ENCODE data around the gene PLPPR2.
"Not testable (repeated sequence)": the region's sequence is repeated elsewhere in the genome, so short reads cannot be mapped to it uniquely, and the experiment has no call there.

PLPPR2 gene

DNA sequence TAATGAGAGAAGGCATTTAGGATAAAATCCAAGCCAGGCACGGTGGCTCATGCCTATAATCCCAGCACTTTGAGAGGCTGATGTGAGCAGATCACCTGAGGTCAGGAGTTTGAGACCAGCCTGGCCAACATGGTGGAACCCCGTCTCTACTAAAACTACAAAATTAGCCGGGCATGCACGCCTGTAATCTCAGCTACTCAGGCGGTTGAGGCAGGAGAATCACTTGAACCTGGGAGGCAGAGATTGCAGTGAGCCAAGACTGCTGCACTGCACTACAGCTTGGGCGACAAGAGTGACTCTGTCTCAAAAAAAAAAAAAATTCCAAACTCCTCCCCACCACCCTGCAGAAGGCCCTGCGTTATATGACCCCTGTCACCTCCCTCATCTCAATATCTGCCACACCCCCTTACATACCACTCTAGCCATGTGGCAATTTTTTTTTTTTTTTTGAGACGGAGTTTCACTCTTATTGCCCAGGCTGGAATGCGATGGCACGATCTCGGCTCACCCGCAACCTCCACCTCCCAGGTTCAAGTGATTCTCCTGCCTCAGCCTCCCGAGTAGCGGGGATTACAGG is 24.1 kb downstream of the PLPPR2 start:
- H3K9me3 ChIP-seq (ENCODE audit: control insufficient read depth in 5 of 5, low read length in 5 of 5); H3K27ac ChIP-seq (ENCODE audit: low read depth, low read length); H3K9ac ChIP-seq (ENCODE audit: low read length in 5 of 5); H3K4me3 ChIP-seq (ENCODE audit: low read depth in 1 of 5, low read length in 5 of 5); H3K36me3 ChIP-seq (ENCODE audit: control insufficient read depth in 5 of 5, insufficient read depth in 5 of 5, low read length in 5 of 5): not testable (repeated sequence)
- H3K4me1 ChIP-seq (ENCODE audit: control insufficient read depth in 5 of 5, insufficient read depth in 5 of 5, low read length in 5 of 5), result peaks cover 6 to 59% (median 54%) of the 10 kb centered on the region in 5 donors
- peaks cover 5 to 14% (median 8%) of the 10 kb centered on the region in 5 donors for H3K27me3 ChIP-seq (ENCODE audit: control insufficient read depth in 5 of 5, insufficient read depth in 4 of 5, low read length in 5 of 5)

DNA sequence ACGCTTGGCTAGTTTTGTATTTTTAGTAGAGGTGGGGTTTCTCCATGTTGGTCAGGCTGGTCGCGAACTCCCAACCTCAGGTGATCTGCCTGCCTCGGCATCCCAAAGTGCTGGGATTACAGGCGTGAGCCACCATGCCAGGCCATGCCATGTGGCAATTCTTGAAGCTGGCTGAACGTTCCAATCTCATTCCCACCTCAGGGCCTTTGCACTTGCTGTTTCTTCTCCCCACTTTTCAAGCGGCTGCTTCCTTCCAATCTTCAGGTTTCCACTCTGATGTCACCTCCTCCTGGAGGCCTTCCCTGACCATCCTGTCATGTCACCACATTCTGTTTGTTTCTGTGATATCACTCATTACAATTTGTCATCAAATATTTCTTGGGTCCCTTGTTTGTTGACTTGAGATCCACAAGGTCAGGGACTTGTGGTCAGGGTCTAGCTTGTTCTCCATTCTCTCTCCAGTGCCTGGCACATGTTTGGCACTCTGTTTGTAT is 24.7 kb downstream of the PLPPR2 start:
- H3K9me3 ChIP-seq (ENCODE audit: control insufficient read depth in 5 of 5, low read length in 5 of 5), result no peaks in the 10 kb centered on the region
- H3K9ac ChIP-seq (ENCODE audit: low read length in 5 of 5), result peak overlapping the region in 1 of 5 donors; percentile 89
- no peak overlapping the region for H3K27ac ChIP-seq (ENCODE audit: low read depth, low read length)
- H3K36me3 ChIP-seq (ENCODE audit: control insufficient read depth in 5 of 5, insufficient read depth in 5 of 5, low read length in 5 of 5), result peaks cover 0 to 9% (median 6%) of the 10 kb centered on the region in 5 donors
- H3K4me3 ChIP-seq (ENCODE audit: low read depth in 1 of 5, low read length in 5 of 5), result peak overlapping the region in 1 of 5 donors; percentile 82
- H3K4me1 ChIP-seq (ENCODE audit: control insufficient read depth in 5 of 5, insufficient read depth in 5 of 5, low read length in 5 of 5), result peaks cover 5 to 62% (median 55%) of the 10 kb centered on the region in 5 donors
- peaks cover 5 to 14% (median 8%) of the 10 kb centered on the region in 5 donors for H3K27me3 ChIP-seq (ENCODE audit: control insufficient read depth in 5 of 5, insufficient read depth in 4 of 5, low read length in 5 of 5)

DNA sequence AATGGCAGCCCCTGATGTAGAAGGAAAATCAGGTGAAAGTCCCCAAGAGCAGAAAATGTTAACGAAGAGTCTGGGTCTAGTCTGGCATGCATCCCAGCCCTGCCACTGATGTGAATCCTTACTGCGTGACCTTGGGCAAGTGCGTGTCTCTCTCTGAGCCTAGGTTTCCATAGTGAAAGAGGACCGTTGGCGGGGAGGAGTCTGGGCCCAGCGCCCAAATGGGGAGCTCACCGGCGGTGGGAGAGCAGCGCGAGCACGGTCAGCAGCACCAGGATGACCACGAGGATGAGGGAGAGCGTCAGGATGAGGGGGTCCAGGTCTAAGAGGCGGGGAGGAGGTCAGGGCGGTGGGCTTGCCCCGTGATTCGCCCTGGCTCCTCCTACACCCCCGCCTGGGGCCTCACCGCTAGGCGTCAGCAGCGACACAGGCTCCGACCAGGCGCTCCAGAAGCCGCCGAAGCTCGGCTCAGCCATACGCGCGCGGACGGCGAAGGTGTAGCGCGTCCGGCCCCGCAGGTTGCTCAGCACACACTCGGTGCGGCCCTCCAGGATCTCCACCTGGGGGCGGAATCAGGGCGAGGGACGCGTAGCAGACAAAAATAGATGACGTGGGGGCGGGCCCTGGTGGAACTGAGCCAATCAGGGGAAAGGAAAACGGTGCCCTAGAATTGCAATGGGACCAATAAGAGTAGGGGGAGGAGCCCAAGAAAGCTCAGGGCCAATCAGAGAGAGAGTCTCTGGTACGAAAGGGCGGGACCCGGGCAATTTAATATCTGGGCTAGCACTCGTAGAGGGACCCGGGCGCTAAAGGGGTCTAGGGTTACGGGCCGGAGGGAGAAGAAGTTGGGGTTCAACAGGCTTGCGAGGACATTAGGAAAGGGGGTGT is 25.7 kb downstream of the PLPPR2 start:
- peak overlapping the region; percentile 57 to 86 (median 74) for H3K4me3 ChIP-seq (ENCODE audit: low read depth in 1 of 5, low read length in 5 of 5)
- peaks cover 0 to 9% (median 6%) of the 10 kb centered on the region in 5 donors for H3K36me3 ChIP-seq (ENCODE audit: control insufficient read depth in 5 of 5, insufficient read depth in 5 of 5, low read length in 5 of 5)
- H3K9ac ChIP-seq (ENCODE audit: low read length in 5 of 5), result peak overlapping the region; percentile 47 to 89 (median 68)
- H3K27me3 ChIP-seq (ENCODE audit: control insufficient read depth in 5 of 5, insufficient read depth in 4 of 5, low read length in 5 of 5), result peaks cover 5 to 14% (median 8%) of the 10 kb centered on the region in 5 donors
- H3K4me1 ChIP-seq (ENCODE audit: control insufficient read depth in 5 of 5, insufficient read depth in 5 of 5, low read length in 5 of 5), result peaks cover 5 to 54% (median 47%) of the 10 kb centered on the region in 5 donors
- H3K9me3 ChIP-seq (ENCODE audit: control insufficient read depth in 5 of 5, low read length in 5 of 5), result no peaks in the 10 kb centered on the region
- peak overlapping the region; percentile 74 for H3K27ac ChIP-seq (ENCODE audit: low read depth, low read length)

DNA sequence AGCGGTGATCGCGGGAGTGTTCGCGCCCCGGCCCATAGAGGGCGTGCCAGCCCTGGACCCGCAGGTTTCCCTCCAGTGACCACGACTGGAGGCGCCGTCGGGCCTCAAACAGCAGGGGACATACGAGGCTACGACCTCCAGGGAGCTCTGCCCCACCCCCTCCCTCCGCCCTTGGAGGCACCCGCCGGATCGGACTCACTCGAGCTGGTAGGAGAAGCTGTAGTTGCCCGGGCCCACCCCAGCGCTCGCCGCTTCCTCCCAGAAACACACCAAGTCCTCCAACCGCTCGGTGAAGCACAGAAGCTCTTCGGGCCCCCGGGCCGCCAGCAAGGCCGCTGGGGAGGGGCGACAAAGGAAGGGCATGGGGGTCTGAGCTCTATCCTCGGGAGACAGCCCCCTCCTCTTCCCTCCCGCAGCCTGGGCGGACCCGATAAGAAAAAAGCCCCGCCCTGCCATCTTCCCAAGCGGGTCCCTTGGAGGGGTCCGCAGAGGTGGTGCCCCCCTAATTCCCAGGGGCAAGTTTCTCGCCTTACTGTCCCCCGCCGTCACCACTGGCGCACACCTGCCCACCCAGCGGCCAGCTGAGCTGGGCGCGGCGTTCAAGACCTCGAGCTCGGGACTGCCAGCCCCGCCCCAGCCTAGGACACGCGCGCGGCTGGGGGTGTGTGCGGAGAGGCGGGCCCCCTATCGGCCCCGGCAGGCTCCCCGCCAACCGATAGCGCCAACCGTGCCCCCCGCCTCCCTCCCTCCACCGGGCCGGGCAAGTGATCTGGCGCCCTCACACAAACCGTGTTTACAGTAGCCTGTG is 27.9 kb downstream of the PLPPR2 start:
- H3K4me1 ChIP-seq (ENCODE audit: control insufficient read depth in 5 of 5, insufficient read depth in 5 of 5, low read length in 5 of 5), result peaks cover 5 to 50% (median 40%) of the 10 kb centered on the region in 5 donors
- no peak overlapping the region for H3K27ac ChIP-seq (ENCODE audit: low read depth, low read length)
- H3K9me3 ChIP-seq (ENCODE audit: control insufficient read depth in 5 of 5, low read length in 5 of 5), result no peaks in the 10 kb centered on the region
- H3K9ac ChIP-seq (ENCODE audit: low read length in 5 of 5), result peak overlapping the region in 3 of 5 donors; percentile 8 to 59 (median 55)
- H3K27me3 ChIP-seq (ENCODE audit: control insufficient read depth in 5 of 5, insufficient read depth in 4 of 5, low read length in 5 of 5), result peaks cover 5 to 14% (median 8%) of the 10 kb centered on the region in 5 donors
- H3K36me3 ChIP-seq (ENCODE audit: control insufficient read depth in 5 of 5, insufficient read depth in 5 of 5, low read length in 5 of 5), result peaks cover 0 to 7% (median under 1%) of the 10 kb centered on the region in 5 donors
- peak overlapping the region in 4 of 5 donors; percentile 39 to 60 (median 50) for H3K4me3 ChIP-seq (ENCODE audit: low read depth in 1 of 5, low read length in 5 of 5)

DNA sequence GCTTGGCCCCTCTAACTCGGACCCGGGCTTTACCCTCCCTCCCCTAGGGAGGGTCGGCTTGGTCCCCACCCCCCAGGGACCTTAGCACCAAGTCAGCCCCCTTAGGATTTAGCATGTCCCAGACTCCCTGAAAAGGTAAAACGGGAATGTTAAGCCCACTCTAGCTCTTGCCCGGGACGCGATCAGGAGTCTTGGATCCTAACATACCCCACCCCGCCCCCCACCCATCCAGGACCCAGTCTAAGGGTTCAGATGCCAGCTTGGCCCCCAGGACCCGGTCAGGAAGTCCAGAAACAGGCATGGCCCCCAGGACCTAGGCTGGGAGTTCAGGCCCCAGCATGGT is 28.4 kb downstream of the PLPPR2 start:
- peak overlapping the region in 4 of 5 donors; percentile 39 to 60 (median 50) for H3K4me3 ChIP-seq (ENCODE audit: low read depth in 1 of 5, low read length in 5 of 5)
- H3K27ac ChIP-seq (ENCODE audit: low read depth, low read length), result no peak overlapping the region
- peaks cover 5 to 50% (median 40%) of the 10 kb centered on the region in 5 donors for H3K4me1 ChIP-seq (ENCODE audit: control insufficient read depth in 5 of 5, insufficient read depth in 5 of 5, low read length in 5 of 5)
- peak overlapping the region in 3 of 5 donors; percentile 10 to 59 (median 39) for H3K9ac ChIP-seq (ENCODE audit: low read length in 5 of 5)
- H3K9me3 ChIP-seq (ENCODE audit: control insufficient read depth in 5 of 5, low read length in 5 of 5), result no peaks in the 10 kb centered on the region
- peaks cover 5 to 14% (median 8%) of the 10 kb centered on the region in 5 donors for H3K27me3 ChIP-seq (ENCODE audit: control insufficient read depth in 5 of 5, insufficient read depth in 4 of 5, low read length in 5 of 5)
- peaks cover 0 to 2% (median 0%) of the 10 kb centered on the region in 5 donors for H3K36me3 ChIP-seq (ENCODE audit: control insufficient read depth in 5 of 5, insufficient read depth in 5 of 5, low read length in 5 of 5)

DNA sequence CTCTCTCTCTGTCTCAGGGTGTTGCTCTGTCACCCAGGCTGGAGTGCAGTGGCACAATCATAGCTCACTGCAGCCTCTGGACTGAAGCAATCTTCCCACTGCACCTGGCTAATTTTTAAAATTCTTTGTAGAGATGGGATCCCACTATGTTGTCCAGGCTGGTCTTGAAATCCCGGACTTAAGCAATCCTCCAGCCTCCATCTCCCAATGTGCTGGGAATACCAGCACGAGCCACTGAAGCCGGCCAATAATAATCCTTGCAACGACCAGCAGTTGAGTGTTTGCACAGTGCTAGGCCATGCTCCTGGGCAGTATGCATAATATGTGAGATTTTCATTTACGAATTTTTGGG is 29.5 kb downstream of the PLPPR2 start:
- Histone ChIP-seq H3K4me1 (ENCODE audit: control insufficient read depth in 5 of 5, insufficient read depth in 5 of 5, low read length in 5 of 5) (peaks cover 5 to 50% (median 40%) of the 10 kb centered on the region in 5 donors), H3K27me3 (ENCODE audit: control insufficient read depth in 5 of 5, insufficient read depth in 4 of 5, low read length in 5 of 5) (peaks cover 5 to 14% (median 8%) of the 10 kb centered on the region in 5 donors), H3K36me3 (ENCODE audit: control insufficient read depth in 5 of 5, insufficient read depth in 5 of 5, low read length in 5 of 5) (no peaks in the 10 kb centered on the region), H3K9ac (ENCODE audit: low read length in 5 of 5) (no peak overlapping the region), H3K27ac (ENCODE audit: low read depth, low read length) (no peak overlapping the region), H3K4me3 (ENCODE audit: low read depth in 1 of 5, low read length in 5 of 5) (no peak overlapping the region), H3K9me3 (ENCODE audit: control insufficient read depth in 5 of 5, low read length in 5 of 5) (no peaks in the 10 kb centered on the region)

DNA sequence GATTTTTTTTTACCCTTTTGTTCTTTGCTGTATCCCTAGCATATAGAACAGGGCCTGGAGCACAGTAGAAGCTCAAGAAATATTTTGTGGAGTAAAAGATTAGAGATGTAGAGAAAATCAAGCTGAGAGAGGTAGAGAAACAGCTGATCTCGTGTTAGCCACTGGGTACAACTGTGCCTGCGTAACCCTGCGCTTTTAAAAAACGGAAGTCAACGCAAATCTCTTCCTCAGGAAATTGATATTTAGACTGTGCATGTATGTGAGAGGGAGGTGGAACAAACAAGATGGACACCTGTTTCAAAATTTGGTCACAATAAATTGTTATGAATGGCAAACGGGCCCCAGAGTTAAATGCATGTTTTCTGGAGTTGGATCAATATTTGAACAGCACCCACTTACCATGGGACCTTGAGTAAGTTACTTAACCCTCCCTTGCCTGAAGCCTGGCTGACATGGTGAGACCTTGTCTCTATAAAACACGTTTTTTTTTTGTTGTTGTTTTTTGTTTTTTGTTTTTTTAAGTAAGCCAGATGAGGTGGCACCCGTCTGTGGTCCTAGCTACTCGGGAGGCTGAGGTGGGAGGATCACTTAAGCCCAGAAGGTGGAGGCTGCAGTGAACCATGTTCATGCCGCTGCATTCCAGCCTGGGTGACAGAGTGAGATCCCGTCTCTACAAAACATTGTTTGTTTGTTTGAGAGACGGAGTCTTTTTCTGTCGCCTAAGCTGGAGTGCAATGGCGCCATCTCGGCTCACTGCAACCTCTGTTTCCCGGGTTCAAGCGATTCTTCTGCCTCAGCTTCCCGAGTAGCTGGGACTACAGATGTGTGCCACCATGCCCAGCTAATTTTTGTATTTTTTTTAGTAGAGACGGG is 32.2 kb downstream of the PLPPR2 start:
- Histone ChIP-seq H3K9ac (ENCODE audit: low read length in 5 of 5) (no peak overlapping the region), H3K4me3 (ENCODE audit: low read depth in 1 of 5, low read length in 5 of 5) (no peak overlapping the region), H3K27me3 (ENCODE audit: control insufficient read depth in 5 of 5, insufficient read depth in 4 of 5, low read length in 5 of 5) (peaks cover 5 to 10% (median 6%) of the 10 kb centered on the region in 5 donors), H3K27ac (ENCODE audit: low read depth, low read length) (no peak overlapping the region), H3K9me3 (ENCODE audit: control insufficient read depth in 5 of 5, low read length in 5 of 5) (peaks cover 0 to 9% (median 4%) of the 10 kb centered on the region in 5 donors), H3K4me1 (ENCODE audit: control insufficient read depth in 5 of 5, insufficient read depth in 5 of 5, low read length in 5 of 5) (peaks cover 0 to 28% (median 20%) of the 10 kb centered on the region in 5 donors), H3K36me3 (ENCODE audit: control insufficient read depth in 5 of 5, insufficient read depth in 5 of 5, low read length in 5 of 5) (no peaks in the 10 kb centered on the region)

DNA sequence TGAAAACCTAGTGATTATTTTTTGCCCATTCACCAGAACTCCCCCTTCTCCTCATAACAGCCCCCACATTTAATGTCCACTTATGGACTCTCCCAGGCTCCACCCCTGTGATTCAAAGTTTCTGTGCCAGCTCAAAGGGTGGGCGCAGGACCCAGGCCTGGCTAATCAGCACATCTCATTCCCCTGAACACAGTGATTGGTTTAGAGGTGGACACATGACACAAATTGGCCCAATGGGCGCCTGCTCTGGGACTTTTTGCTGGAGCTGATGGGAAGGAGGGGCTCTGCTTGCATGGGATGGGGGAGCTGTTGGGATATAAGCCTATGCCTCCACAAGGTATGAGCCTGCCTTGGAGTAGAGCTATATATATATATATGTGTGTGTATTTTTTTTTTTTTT is 35.1 kb downstream of the PLPPR2 start:
- Histone ChIP-seq H3K27me3 (ENCODE audit: control insufficient read depth in 5 of 5, insufficient read depth in 4 of 5, low read length in 5 of 5) (no peaks in the 10 kb centered on the region), H3K27ac (ENCODE audit: low read depth, low read length) (no peak overlapping the region), H3K4me1 (ENCODE audit: control insufficient read depth in 5 of 5, insufficient read depth in 5 of 5, low read length in 5 of 5) (peaks cover 0 to 5% (median 0%) of the 10 kb centered on the region in 5 donors), H3K4me3 (ENCODE audit: low read depth in 1 of 5, low read length in 5 of 5) (no peak overlapping the region), H3K36me3 (ENCODE audit: control insufficient read depth in 5 of 5, insufficient read depth in 5 of 5, low read length in 5 of 5) (peaks cover 0 to 7% (median 3%) of the 10 kb centered on the region in 5 donors), H3K9ac (ENCODE audit: low read length in 5 of 5) (no peak overlapping the region), H3K9me3 (ENCODE audit: control insufficient read depth in 5 of 5, low read length in 5 of 5) (peaks cover 0 to 9% (median 4%) of the 10 kb centered on the region in 5 donors)

Data from subcutaneous abdominal adipose tissue (tissue), 5 donors.